Measurements from ENCODE around the gene CASQ2. TPM values are rescaled to one million over a fixed set of nuclear protein-coding genes. Genes with fewer than 3 reads are reported as not detected.

CASQ2 gene
- total RNA-seq, 4 donors from 2014 or later: 5.9 to 11.2 (median 9.4) TPM

- in situ Hi-C loops (cut with MboI; ENCODE audit: low pct_ligation_motif_present in 1 of 4, low pct_unique_long_range_greater_than_20kb in 1 of 4, low sequenced_read_pairs in 3 of 4) (no loop called here), intact Hi-C loops (cut with DNase I; ENCODE audit: low total_unique reads) (no loop called here)
- no peak for DNase-seq
- Histone ChIP-seq H3K27me3 (no peaks in the 10 kb centered on the region), H3K36me3 (no peaks in the 10 kb centered on the region), H3K4me1 (peaks cover 0 to 7% (median 3%) of the 10 kb centered on the region in 4 donors), H3K27ac (no peak overlapping the region), H3K4me3 (no peak overlapping the region), H3K9me3 (no peaks in the 10 kb centered on the region)
- TF ChIP-seq EP300 (IDR thresholded peaks at IDR 0.05; ENCODE audit: low read depth) (no peak), POLR2A (IDR thresholded peaks at IDR 0.05) (no peak), CTCF (IDR thresholded peaks at IDR 0.05) (no peak), POLR2AphosphoS5 (IDR thresholded peaks at IDR 0.05) (no peak)
- WGBS, 2 donors (ENCODE audit: low coverage in 1 of 2): 30 to 67% methylated on average over 4 of the region's 4 CpGs
Measured at GRCh38 chr1:115732316-115732715, 36.2 kb downstream of the CASQ2 start.

DNA sequence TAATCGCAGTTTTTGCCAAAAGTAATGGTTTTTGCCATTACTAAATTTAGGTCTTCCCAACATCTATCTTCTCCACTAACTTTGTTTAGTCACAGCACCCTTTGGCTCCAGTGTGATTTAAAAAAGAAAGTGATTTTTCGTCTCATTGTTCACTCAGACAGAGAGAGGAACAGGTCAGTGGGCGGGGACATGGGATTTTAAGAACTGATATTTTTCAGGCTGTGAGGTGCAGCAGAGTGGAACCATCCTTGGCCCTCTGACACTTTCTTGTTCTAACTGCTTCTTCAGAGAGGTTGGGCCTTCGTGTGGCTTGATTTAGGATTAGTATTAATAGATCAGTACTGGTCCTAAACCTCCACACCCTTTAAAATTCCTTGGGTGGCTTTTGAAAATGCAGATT lies 38.8 kb downstream of the CASQ2 start:
- TF ChIP-seq POLR2AphosphoS5 (IDR thresholded peaks at IDR 0.05): no peak
- no peak for TF ChIP-seq POLR2A (IDR thresholded peaks at IDR 0.05)
- TF ChIP-seq CTCF (IDR thresholded peaks at IDR 0.05): no peak
- no peak for TF ChIP-seq EP300 (IDR thresholded peaks at IDR 0.05; ENCODE audit: low read depth)
- peaks cover 0 to 12% (median 7%) of the 10 kb centered on the region in 4 donors for H3K4me1 ChIP-seq
- H3K4me3 ChIP-seq: no peak overlapping the region
- in situ Hi-C loops (cut with MboI; ENCODE audit: low pct_ligation_motif_present in 1 of 4, low pct_unique_long_range_greater_than_20kb in 1 of 4, low sequenced_read_pairs in 3 of 4) (no loop called here), intact Hi-C loops (cut with DNase I; ENCODE audit: low total_unique reads) (no loop called here)
- no peak overlapping the region for H3K27ac ChIP-seq
- 79 to 87% methylated on average over 4 of the region's 4 CpGs for WGBS, 2 donors (ENCODE audit: low coverage in 1 of 2)
- H3K36me3 ChIP-seq: no peaks in the 10 kb centered on the region
- DNase-seq: no peak
- H3K9me3 ChIP-seq: no peaks in the 10 kb centered on the region
- no peaks in the 10 kb centered on the region for H3K27me3 ChIP-seq

GRCh38 chr1:115728341-115728740 lies 40.2 kb downstream of the CASQ2 start:
- Histone ChIP-seq H3K27ac (peak overlapping the region; percentile 61 to 77 (median 72)), H3K4me1 (peaks cover 0 to 12% (median 7%) of the 10 kb centered on the region in 4 donors), H3K36me3 (no peaks in the 10 kb centered on the region), H3K9me3 (no peaks in the 10 kb centered on the region), H3K27me3 (no peaks in the 10 kb centered on the region), H3K4me3 (no peak overlapping the region)
- WGBS, 2 donors (ENCODE audit: low coverage in 1 of 2): 51 to 69% methylated on average over 1 of the region's 1 CpG
- intact Hi-C loops (cut with DNase I; ENCODE audit: low total_unique reads): no loop called here
- TF ChIP-seq CTCF (IDR thresholded peaks at IDR 0.05) (no peak), POLR2AphosphoS5 (IDR thresholded peaks at IDR 0.05) (no peak), EP300 (IDR thresholded peaks at IDR 0.05; ENCODE audit: low read depth) (no peak), POLR2A (IDR thresholded peaks at IDR 0.05) (no peak)
- in situ Hi-C loops (cut with MboI; ENCODE audit: low pct_ligation_motif_present in 1 of 4, low pct_unique_long_range_greater_than_20kb in 1 of 4, low sequenced_read_pairs in 3 of 4): no loop called here
- no peak for DNase-seq

DNA sequence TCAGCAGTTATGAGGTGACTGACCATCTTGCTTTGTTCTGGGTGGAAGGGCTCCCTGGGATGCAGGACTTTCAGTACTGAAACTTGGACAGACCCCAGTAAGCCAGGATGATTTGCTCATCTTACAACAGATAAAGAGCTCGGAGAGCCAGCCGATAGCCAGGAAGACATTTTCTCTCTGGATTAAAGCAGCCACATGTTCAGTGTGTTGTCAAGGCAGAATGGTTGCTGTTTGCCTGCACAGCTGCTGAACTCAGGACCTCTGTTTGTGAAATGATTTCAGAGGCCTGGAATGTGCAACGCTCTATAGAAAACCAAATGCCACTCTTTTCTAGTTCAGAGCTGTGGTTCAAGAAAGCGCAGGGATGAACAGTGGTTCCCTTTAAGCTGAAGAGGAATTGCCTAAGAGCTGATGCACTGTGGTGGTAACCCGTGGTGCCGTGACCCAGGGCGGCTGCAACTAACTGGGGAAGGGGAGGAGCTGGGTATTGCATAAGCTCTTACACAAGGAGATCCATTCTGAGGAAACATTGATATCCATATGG lies 40.7 kb downstream of the CASQ2 start:
- no peaks in the 10 kb centered on the region for H3K9me3 ChIP-seq
- no peaks in the 10 kb centered on the region for H3K27me3 ChIP-seq
- DNase-seq: peak; percentile 53
- TF ChIP-seq CTCF (IDR thresholded peaks at IDR 0.05) (no peak), POLR2AphosphoS5 (IDR thresholded peaks at IDR 0.05) (peak in 2 of 3 donors; percentile 48 to 55)
- H3K4me3 ChIP-seq: no peak overlapping the region
- H3K36me3 ChIP-seq: no peaks in the 10 kb centered on the region
- intact Hi-C loops (cut with DNase I; ENCODE audit: low total_unique reads) (no loop called here), in situ Hi-C loops (cut with MboI; ENCODE audit: low pct_ligation_motif_present in 1 of 4, low pct_unique_long_range_greater_than_20kb in 1 of 4, low sequenced_read_pairs in 3 of 4) (no loop called here)
- WGBS, 2 donors (ENCODE audit: low coverage in 1 of 2): 47% methylated on average over 7 of the region's 7 CpGs; no CpG with 5 or more reads in 1 of the 2 donors
- H3K4me1 ChIP-seq: peaks cover 0 to 12% (median 7%) of the 10 kb centered on the region in 4 donors
- peak overlapping the region; percentile 61 to 77 (median 72) for H3K27ac ChIP-seq

Data from transverse colon (tissue), 4 donors.